CD4-positive, alpha-beta T cell (primary cell): Measurements from ENCODE around the gene CD46. TPM values are rescaled to one million over a fixed set of nuclear protein-coding genes. Genes with fewer than 3 reads are reported as not detected.

Experiments used
- ATAC-seq: fragments of 200-7000 bp; cut with Tn5 transposase; one replicate; pipeline ENCODE4 v1.10.0; 2022; ENCODE audit warnings: mild to moderate bottlenecking; ENCODE audit not compliant: poor library complexity
- CTCF ChIA-PET: fragments of 350-600 bp; sonication (Branson Sonifier 250); formaldehyde crosslinking; loops from one replicate; lab custom pipeline; 2021; ENCODE audit warnings: antibody characterized with exemption, inconsistent platforms; lab: Charles Lee
- POLR2A ChIA-PET: fragments of 350-600 bp; sonication (Branson Sonifier 250); formaldehyde crosslinking; loops from one replicate; lab custom pipeline; 2021; ENCODE audit warnings: antibody characterized with exemption, inconsistent platforms; lab: Charles Lee
- DNase-seq, 14 experiments: peaks; one replicate each; pipeline ENCODE4 v3.0.0-alpha.2; 2013 to 2020; ENCODE audit warnings: mixed read lengths in 2 of 14
- H3K27ac ChIP-seq, 2 donors: one replicate each; pipeline versions ENCODE4 v1.5.1 to v1.7.0; 2013; ENCODE audit warnings: low read length in 2 of 2, low read depth in 1 of 2, mild to moderate bottlenecking in 1 of 2
- H3K27me3 ChIP-seq, 2 experiments: 1 replicate in 1 of 2; 2 replicates in 1 of 2; pipeline versions ENCODE4 v1.6.1 to v1.7.0; 2013; ENCODE audit warnings: low read length in 2 of 2, control low read depth in 1 of 2, mild to moderate bottlenecking in 1 of 2, moderate library complexity in 1 of 2; ENCODE audit not compliant: insufficient read depth in 2 of 2, control insufficient read depth in 1 of 2
- H3K36me3 ChIP-seq: one replicate; pipeline ENCODE4 v1.6.1; 2013; ENCODE audit warnings: low read length, control low read depth; ENCODE audit not compliant: insufficient read depth
- H3K4me1 ChIP-seq: one replicate; pipeline ENCODE4 v1.6.1; 2013; ENCODE audit warnings: low read length, control low read depth; ENCODE audit not compliant: insufficient read depth
- H3K4me3 ChIP-seq: one replicate; pipeline ENCODE4 v1.5.1; 2013; ENCODE audit warnings: mild to moderate bottlenecking, low read length, moderate library complexity
- H3K9me3 ChIP-seq, 2 experiments: 1 replicate in 1 of 2; 2 replicates in 1 of 2; pipeline versions ENCODE4 v1.6.1 to v1.7.0; 2013; ENCODE audit warnings: low read length in 2 of 2, mild to moderate bottlenecking in 2 of 2, control low read depth in 1 of 2, moderate library complexity in 1 of 2; ENCODE audit not compliant: control insufficient read depth in 1 of 2, insufficient read depth in 1 of 2
- H3K27ac Mint-ChIP-seq: one replicate; pipeline ENCODE4 v1.8.0; 2020; ENCODE audit warnings: mixed read lengths
- H3K27me3 Mint-ChIP-seq: one replicate; pipeline ENCODE4 v1.8.0; 2021; ENCODE audit warnings: mixed read lengths
- H3K36me3 Mint-ChIP-seq: one replicate; pipeline ENCODE4 v1.8.0; 2021; ENCODE audit warnings: low read depth, mixed read lengths
- H3K4me1 Mint-ChIP-seq: one replicate; pipeline ENCODE4 v1.8.0; 2021; ENCODE audit warnings: low read depth, mixed read lengths
- H3K4me3 Mint-ChIP-seq: one replicate; pipeline ENCODE4 v1.8.0; 2020; ENCODE audit warnings: mild to moderate bottlenecking, mixed read lengths
- H3K9me3 Mint-ChIP-seq: one replicate; pipeline ENCODE4 v1.8.0; 2020; ENCODE audit warnings: mixed read lengths
- intact Hi-C, 2 experiments: fragments of 100-400 bp; cut with DNase I in 1 of 2; cut with micrococcal nuclease in 1 of 2; formaldehyde crosslinking; loops; one replicate each; pipeline versions ENCODE4 v1.15.1 to v1.9.0; 2023 to 2025; cut with DNase I, micrococcal nuclease
- total RNA-seq, 174 experiments: library from RNA in 2 of 174; stranded (reverse) in 2 of 174; gene quantifications; one replicate each; pipeline ENCODE4 v1.2.3 and lab custom pipeline; 2021 to 2026
- TF ChIP-seq, protein P1 (sequence below): fragments of 200-600 bp; IDR thresholded peaks from one replicate; pipeline ENCODE4 v1.8.0; 2022; ENCODE audit warnings: antibody characterized with exemption, mild to moderate bottlenecking

The CD46 gene
- total RNA-seq, 2 experiments from 2014 or later = 111 to 115 TPM

DNA sequence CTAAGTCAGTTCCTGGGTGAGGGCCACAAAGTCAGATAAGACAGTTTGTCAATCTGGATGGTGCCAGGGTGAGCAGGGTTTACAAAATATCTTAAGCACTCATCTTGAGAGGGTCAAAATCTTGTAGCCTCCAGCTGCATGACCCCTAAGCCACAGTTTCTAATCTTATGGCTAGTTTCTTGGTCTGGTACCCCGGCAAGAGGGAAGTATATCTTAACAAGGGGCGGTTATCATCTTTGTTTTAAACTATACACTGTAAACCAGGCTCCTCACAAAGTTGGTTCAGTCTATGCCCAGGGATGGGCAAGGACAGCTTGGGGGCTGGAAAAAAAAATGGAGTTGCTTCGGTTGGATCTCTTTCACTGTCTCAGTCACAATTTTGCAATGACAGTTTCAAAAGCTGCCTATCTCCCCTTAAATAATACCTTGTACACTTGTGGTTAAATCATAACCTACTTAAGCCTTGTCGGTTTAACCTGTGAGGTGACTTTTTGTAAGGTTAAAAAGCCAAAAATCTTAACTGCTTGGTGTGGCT is 7.8 kb upstream of the CD46 start:
- peaks cover 5% of the 10 kb centered on the region for H3K4me1 ChIP-seq
- no peaks in the 10 kb centered on the region for H3K27me3 Mint-ChIP-seq
- no peaks in the 10 kb centered on the region for H3K36me3 Mint-ChIP-seq
- no peaks in the 10 kb centered on the region for H3K27me3 ChIP-seq
- intact Hi-C loops = no loop called here
- H3K4me3 Mint-ChIP-seq = no peak overlapping the region
- H3K36me3 ChIP-seq = no peaks in the 10 kb centered on the region
- H3K27ac Mint-ChIP-seq = no peak overlapping the region
- H3K4me3 ChIP-seq = no peak overlapping the region
- no peaks in the 10 kb centered on the region for H3K9me3 ChIP-seq
- peaks cover 15% of the 10 kb centered on the region for H3K4me1 Mint-ChIP-seq
- no peaks in the 10 kb centered on the region for H3K9me3 Mint-ChIP-seq
- ChIA-PET POLR2A (no interaction called here), CTCF (no interaction called here)
- TF ChIP-seq, protein P1, sequence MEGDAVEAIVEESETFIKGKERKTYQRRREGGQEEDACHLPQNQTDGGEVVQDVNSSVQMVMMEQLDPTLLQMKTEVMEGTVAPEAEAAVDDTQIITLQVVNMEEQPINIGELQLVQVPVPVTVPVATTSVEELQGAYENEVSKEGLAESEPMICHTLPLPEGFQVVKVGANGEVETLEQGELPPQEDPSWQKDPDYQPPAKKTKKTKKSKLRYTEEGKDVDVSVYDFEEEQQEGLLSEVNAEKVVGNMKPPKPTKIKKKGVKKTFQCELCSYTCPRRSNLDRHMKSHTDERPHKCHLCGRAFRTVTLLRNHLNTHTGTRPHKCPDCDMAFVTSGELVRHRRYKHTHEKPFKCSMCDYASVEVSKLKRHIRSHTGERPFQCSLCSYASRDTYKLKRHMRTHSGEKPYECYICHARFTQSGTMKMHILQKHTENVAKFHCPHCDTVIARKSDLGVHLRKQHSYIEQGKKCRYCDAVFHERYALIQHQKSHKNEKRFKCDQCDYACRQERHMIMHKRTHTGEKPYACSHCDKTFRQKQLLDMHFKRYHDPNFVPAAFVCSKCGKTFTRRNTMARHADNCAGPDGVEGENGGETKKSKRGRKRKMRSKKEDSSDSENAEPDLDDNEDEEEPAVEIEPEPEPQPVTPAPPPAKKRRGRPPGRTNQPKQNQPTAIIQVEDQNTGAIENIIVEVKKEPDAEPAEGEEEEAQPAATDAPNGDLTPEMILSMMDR = no peak
- ATAC-seq = no peak
- no peak for DNase-seq
- H3K27ac ChIP-seq = no peak overlapping the region

DNA sequence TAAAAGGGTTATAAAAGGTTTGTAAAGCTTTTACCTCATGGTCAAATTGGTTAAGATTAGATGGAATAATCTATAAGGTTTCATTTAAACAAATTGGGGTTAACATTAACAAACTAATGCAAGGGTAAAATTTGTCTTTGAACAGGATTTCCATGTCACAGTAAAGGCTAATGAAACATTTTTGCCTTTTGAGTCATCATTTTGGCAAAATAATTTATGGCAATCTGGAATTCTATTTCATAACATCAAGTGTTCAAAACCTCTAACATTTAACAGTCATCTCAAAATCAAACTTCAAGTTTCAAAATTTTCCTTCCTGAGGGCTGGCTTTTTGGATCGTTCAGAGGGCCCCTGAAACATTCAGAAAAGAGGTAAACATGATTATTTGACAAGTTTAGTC is 6.6 kb upstream of the CD46 start:
- peaks cover 8% of the 10 kb centered on the region for H3K4me1 ChIP-seq
- POLR2A ChIA-PET = no interaction called here
- TF ChIP-seq, protein P1 = no peak
- Mint-ChIP-seq H3K4me3 (no peak overlapping the region), H3K27me3 (no peaks in the 10 kb centered on the region), H3K27ac (no peak overlapping the region), H3K36me3 (no peaks in the 10 kb centered on the region), H3K4me1 (peaks cover 25% of the 10 kb centered on the region), H3K9me3 (no peaks in the 10 kb centered on the region)
- H3K27ac ChIP-seq = no peak overlapping the region
- no peak overlapping the region for H3K4me3 ChIP-seq
- DNase-seq = no peak
- no peak for ATAC-seq
- H3K36me3 ChIP-seq = no peaks in the 10 kb centered on the region
- intact Hi-C loops = no loop called here
- CTCF ChIA-PET = no interaction called here
- no peaks in the 10 kb centered on the region for H3K9me3 ChIP-seq
- no peaks in the 10 kb centered on the region for H3K27me3 ChIP-seq

DNA sequence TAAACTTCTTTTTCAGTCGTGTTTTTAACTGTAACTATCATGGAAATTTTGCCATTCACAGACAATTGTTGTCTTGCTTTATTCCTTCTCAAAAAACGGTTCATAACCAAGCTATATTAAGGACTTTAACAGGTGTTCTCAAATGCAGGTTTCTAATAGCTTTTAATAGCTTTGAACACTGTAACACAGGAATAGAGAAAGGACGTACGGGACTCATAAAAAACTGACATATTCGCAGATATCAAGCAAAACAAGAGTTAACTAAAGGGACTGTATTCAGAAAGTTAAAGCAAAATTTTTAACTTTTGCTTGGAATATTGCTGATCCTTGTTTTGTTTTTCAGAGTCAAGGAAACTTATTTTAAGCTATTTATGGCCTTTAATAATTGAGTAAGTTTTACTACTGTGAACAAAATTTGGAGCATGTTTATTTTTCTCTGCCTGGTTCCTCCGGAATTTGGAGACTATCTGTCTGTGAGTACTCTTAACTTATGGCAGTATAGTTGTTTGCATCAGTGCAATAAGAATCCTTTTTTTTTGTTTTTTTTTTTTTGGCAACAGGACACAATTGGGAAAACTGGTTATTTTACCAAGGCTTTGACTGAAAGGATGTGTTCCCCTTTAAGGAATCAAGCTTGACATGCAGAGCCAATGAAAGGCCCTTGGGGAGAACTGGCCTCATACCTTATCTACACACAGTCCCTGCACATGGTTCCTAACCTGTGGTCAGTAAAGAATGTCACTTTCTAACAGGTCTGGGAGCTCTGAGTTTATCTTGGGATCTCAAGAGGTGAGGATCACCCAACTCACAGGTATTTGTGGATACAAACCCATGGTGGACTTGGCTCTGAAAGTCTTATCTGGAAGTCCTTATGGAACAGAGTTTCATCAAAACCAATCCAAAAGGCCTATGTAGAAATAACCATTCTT is 5.8 kb upstream of the CD46 start:
- Mint-ChIP-seq H3K4me1 (peaks cover 28% of the 10 kb centered on the region), H3K36me3 (no peaks in the 10 kb centered on the region), H3K27ac (no peak overlapping the region), H3K27me3 (no peaks in the 10 kb centered on the region), H3K9me3 (no peaks in the 10 kb centered on the region), H3K4me3 (no peak overlapping the region)
- ChIA-PET POLR2A (interaction anchor here (0.6 kb wide), 1 partner anchor 66 kb away, joined by 3 read pairs; no protein-coding TSS in a partner anchor), CTCF (no interaction called here)
- intact Hi-C loops = no loop called here
- TF ChIP-seq, protein P1 = no peak
- ATAC-seq (no peak), DNase-seq (no peak)
- Histone ChIP-seq H3K27ac (no peak overlapping the region), H3K27me3 (no peaks in the 10 kb centered on the region), H3K4me3 (no peak overlapping the region), H3K36me3 (no peaks in the 10 kb centered on the region), H3K9me3 (no peaks in the 10 kb centered on the region), H3K4me1 (peaks cover 8% of the 10 kb centered on the region)
